Measurements from ENCODE around the gene SHOC1.

The SHOC1 gene

GRCh38 chr9:111799915-111800526 is 5.3 kb upstream of the SHOC1 start:
- H3K79me2 ChIP-seq (ENCODE audit: insufficient read depth, low read length), result no peaks in the 10 kb centered on the region
- H3K4me3 ChIP-seq (ENCODE audit: low read length, poor library complexity, severe bottlenecking), result no peak overlapping the region
- H4K20me1 ChIP-seq (ENCODE audit: insufficient read depth, low read length, poor library complexity, severe bottlenecking), result no peaks in the 10 kb centered on the region
- no peaks in the 10 kb centered on the region for H3K4me1 ChIP-seq (ENCODE audit: insufficient read depth, low read length, poor library complexity, severe bottlenecking)
- peaks cover 21% of the 10 kb centered on the region for H3K27me3 ChIP-seq (ENCODE audit: insufficient read depth, low read length, poor library complexity, severe bottlenecking)
- no peaks in the 10 kb centered on the region for H3K36me3 ChIP-seq (ENCODE audit: insufficient read depth, low read length)
- H3K9ac ChIP-seq (ENCODE audit: low read depth, low read length, poor library complexity, severe bottlenecking), result no peak overlapping the region
- no peak for TF ChIP-seq CTCF (conservative IDR thresholded peaks at IDR 0.05; ENCODE audit: low read length)
- TF ChIP-seq EZH2phosphoT487 (IDR thresholded peaks at IDR 0.05; ENCODE audit: borderline replicate concordance), result no peak
- no peaks in the 10 kb centered on the region for H3K9me3 ChIP-seq (ENCODE audit: insufficient read depth, low read depth, low read length)
- H3F3A ChIP-seq (ENCODE audit: low read depth), result no peaks in the 10 kb centered on the region
- H3K4me2 ChIP-seq (ENCODE audit: low read depth, low read length, poor library complexity, severe bottlenecking), result no peak overlapping the region
- no peak overlapping the region for H2AFZ ChIP-seq (ENCODE audit: low read length)
- H3K9me2 ChIP-seq (replicated peaks; ENCODE audit: low read depth, low read length), result no peaks in the 10 kb centered on the region

- no peak for TF ChIP-seq CTCF (conservative IDR thresholded peaks at IDR 0.05; ENCODE audit: low read length)
- TF ChIP-seq EZH2phosphoT487 (IDR thresholded peaks at IDR 0.05; ENCODE audit: borderline replicate concordance), result no peak
- Histone ChIP-seq H3K4me2 (ENCODE audit: low read depth, low read length, poor library complexity, severe bottlenecking) (no peak overlapping the region), H2AFZ (ENCODE audit: low read length) (no peak overlapping the region), H4K20me1 (ENCODE audit: insufficient read depth, low read length, poor library complexity, severe bottlenecking) (no peaks in the 10 kb centered on the region), H3K27me3 (ENCODE audit: insufficient read depth, low read length, poor library complexity, severe bottlenecking) (peaks cover 21% of the 10 kb centered on the region), H3K9ac (ENCODE audit: low read depth, low read length, poor library complexity, severe bottlenecking) (no peak overlapping the region), H3K4me1 (ENCODE audit: insufficient read depth, low read length, poor library complexity, severe bottlenecking) (no peaks in the 10 kb centered on the region), H3K79me2 (ENCODE audit: insufficient read depth, low read length) (no peaks in the 10 kb centered on the region), H3K4me3 (ENCODE audit: low read length, poor library complexity, severe bottlenecking) (no peak overlapping the region), H3K9me2 (replicated peaks; ENCODE audit: low read depth, low read length) (no peaks in the 10 kb centered on the region), H3K9me3 (ENCODE audit: insufficient read depth, low read depth, low read length) (no peaks in the 10 kb centered on the region), H3K36me3 (ENCODE audit: insufficient read depth, low read length) (no peaks in the 10 kb centered on the region), H3F3A (ENCODE audit: low read depth) (no peaks in the 10 kb centered on the region)
These were observed 4.8 kb upstream of the SHOC1 start for GRCh38 chr9:111799506-111799905.

- Histone ChIP-seq H3K9me2 (replicated peaks; ENCODE audit: low read depth, low read length) (no peaks in the 10 kb centered on the region), H3K4me2 (ENCODE audit: low read depth, low read length, poor library complexity, severe bottlenecking) (no peak overlapping the region), H3K4me3 (ENCODE audit: low read length, poor library complexity, severe bottlenecking) (no peak overlapping the region), H3K79me2 (ENCODE audit: insufficient read depth, low read length) (no peaks in the 10 kb centered on the region), H3K27me3 (ENCODE audit: insufficient read depth, low read length, poor library complexity, severe bottlenecking) (peaks cover 21% of the 10 kb centered on the region), H3K36me3 (ENCODE audit: insufficient read depth, low read length) (no peaks in the 10 kb centered on the region), H3F3A (ENCODE audit: low read depth) (no peaks in the 10 kb centered on the region), H3K9me3 (ENCODE audit: insufficient read depth, low read depth, low read length) (no peaks in the 10 kb centered on the region), H3K9ac (ENCODE audit: low read depth, low read length, poor library complexity, severe bottlenecking) (no peak overlapping the region), H2AFZ (ENCODE audit: low read length) (no peak overlapping the region), H3K4me1 (ENCODE audit: insufficient read depth, low read length, poor library complexity, severe bottlenecking) (no peaks in the 10 kb centered on the region), H4K20me1 (ENCODE audit: insufficient read depth, low read length, poor library complexity, severe bottlenecking) (no peaks in the 10 kb centered on the region)
- TF ChIP-seq EZH2phosphoT487 (IDR thresholded peaks at IDR 0.05; ENCODE audit: borderline replicate concordance) (no peak), CTCF (conservative IDR thresholded peaks at IDR 0.05; ENCODE audit: low read length) (no peak)
These were observed 4.0 kb upstream of the SHOC1 start for GRCh38 chr9:111798786-111799185.
